ENCODE data around the gene URI1.

The URI1 gene

GRCh38 chr19:29966588-29967249 is 24.7 kb downstream of the URI1 start:
- no peak for DNase-seq (ENCODE audit: insufficient read length, low spot score)
- FAIRE-seq: peak; percentile 81

GRCh38 chr19:29967623-29968022 is 25.6 kb downstream of the URI1 start:
- FAIRE-seq (no peak), DNase-seq (ENCODE audit: insufficient read length, low spot score) (no peak)

GRCh38 chr19:29969891-29970290 is 27.9 kb downstream of the URI1 start:
- FAIRE-seq (no peak), DNase-seq (ENCODE audit: insufficient read length, low spot score) (no peak)

- DNase-seq (ENCODE audit: insufficient read length, low spot score) (no peak), FAIRE-seq (no peak)
Measured at GRCh38 chr19:29971002-29971401, 29.0 kb downstream of the URI1 start.

- no peak for DNase-seq (ENCODE audit: insufficient read length, low spot score)
- FAIRE-seq: no peak
Measured at GRCh38 chr19:29971648-29972047, 29.6 kb downstream of the URI1 start.

GRCh38 chr19:29974701-29975100 is 32.7 kb downstream of the URI1 start:
- no peak for FAIRE-seq

GRCh38 chr19:29976151-29976943 is 34.3 kb downstream of the URI1 start:
- FAIRE-seq: no peak
- DNase-seq (ENCODE audit: insufficient read length, low spot score): no peak

More at GRCh38 chr19:29974701-29975100, 32.7 kb downstream of the URI1 start:
- no peak for DNase-seq (ENCODE audit: insufficient read length, low spot score)

- peak; percentile 6 for DNase-seq (ENCODE audit: insufficient read length, low spot score)
- peak; percentile 73 for FAIRE-seq
Measured at GRCh38 chr19:29978080-29978479, 36.0 kb downstream of the URI1 start.

GRCh38 chr19:29983568-29983967 is 41.5 kb downstream of the URI1 start:
- FAIRE-seq (peak; percentile 4), DNase-seq (ENCODE audit: insufficient read length, low spot score) (no peak)

GRCh38 chr19:29985196-29985595 is 43.2 kb downstream of the URI1 start:
- no peak for FAIRE-seq
- DNase-seq (ENCODE audit: insufficient read length, low spot score): no peak

- FAIRE-seq (no peak), DNase-seq (ENCODE audit: insufficient read length, low spot score) (no peak)
Measured at GRCh38 chr19:29988351-29988750, 46.3 kb downstream of the URI1 start.

GRCh38 chr19:29992233-29992867 is 50.3 kb downstream of the URI1 start:
- DNase-seq (ENCODE audit: insufficient read length, low spot score) (no peak), FAIRE-seq (no peak)

GRCh38 chr19:29999490-29999889 is 57.5 kb downstream of the URI1 start:
- FAIRE-seq (no peak), DNase-seq (ENCODE audit: insufficient read length, low spot score) (no peak)

GRCh38 chr19:30000862-30001261 is 58.8 kb downstream of the URI1 start:
- DNase-seq (ENCODE audit: insufficient read length, low spot score): no peak
- FAIRE-seq: no peak

- FAIRE-seq: no peak
- DNase-seq (ENCODE audit: insufficient read length, low spot score): no peak
Measured at GRCh38 chr19:30001301-30001700, 59.3 kb downstream of the URI1 start.

- DNase-seq (ENCODE audit: insufficient read length, low spot score): no peak
- FAIRE-seq: no peak
Measured at GRCh38 chr19:30001791-30002190, 59.8 kb downstream of the URI1 start.

GRCh38 chr19:30003866-30004265 is 61.8 kb downstream of the URI1 start:
- FAIRE-seq (no peak), DNase-seq (ENCODE audit: insufficient read length, low spot score) (no peak)

- no peak for FAIRE-seq
- no peak for DNase-seq (ENCODE audit: insufficient read length, low spot score)
Measured at GRCh38 chr19:30004403-30004802, 62.4 kb downstream of the URI1 start.

- DNase-seq (ENCODE audit: insufficient read length, low spot score) (no peak), FAIRE-seq (no peak)
Measured at GRCh38 chr19:30006207-30006606, 64.2 kb downstream of the URI1 start.

- no peak for DNase-seq (ENCODE audit: insufficient read length, low spot score)
- FAIRE-seq: no peak
Measured at GRCh38 chr19:30008169-30008568, 66.1 kb downstream of the URI1 start.

- FAIRE-seq (no peak), DNase-seq (ENCODE audit: insufficient read length, low spot score) (no peak)
Measured at GRCh38 chr19:30009013-30009412, 67.0 kb downstream of the URI1 start.

All from GM19239 (cell line).